ENCODE results near the gene NAA15.

The NAA15 gene

DNA sequence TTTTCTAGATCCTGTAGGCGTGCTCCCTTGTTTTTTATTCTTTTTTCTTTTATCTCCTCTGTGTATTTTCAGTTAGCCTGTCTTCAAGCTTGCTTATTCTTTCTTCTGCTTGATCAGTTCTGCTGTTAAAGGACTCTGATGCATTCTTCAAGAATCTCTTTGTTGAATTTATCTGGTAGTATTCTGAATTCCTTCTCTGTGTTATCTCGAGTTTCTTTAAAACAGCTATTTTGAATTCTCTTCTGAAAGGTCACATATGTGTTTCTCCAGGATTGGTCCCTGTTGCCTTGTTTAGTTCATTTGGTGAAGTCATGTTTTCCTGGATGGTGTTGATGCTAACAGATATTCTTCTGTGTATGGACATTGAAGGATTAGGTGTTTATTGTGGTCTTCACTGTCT lies 167.9 kb downstream of the NAA15 start:
- no peak overlapping the region for H3K4me3 ChIP-seq (ENCODE audit: low read depth, low read length)
- DNase-seq (ENCODE audit: low read depth): peak; percentile 32
- TF ChIP-seq, protein P1, sequence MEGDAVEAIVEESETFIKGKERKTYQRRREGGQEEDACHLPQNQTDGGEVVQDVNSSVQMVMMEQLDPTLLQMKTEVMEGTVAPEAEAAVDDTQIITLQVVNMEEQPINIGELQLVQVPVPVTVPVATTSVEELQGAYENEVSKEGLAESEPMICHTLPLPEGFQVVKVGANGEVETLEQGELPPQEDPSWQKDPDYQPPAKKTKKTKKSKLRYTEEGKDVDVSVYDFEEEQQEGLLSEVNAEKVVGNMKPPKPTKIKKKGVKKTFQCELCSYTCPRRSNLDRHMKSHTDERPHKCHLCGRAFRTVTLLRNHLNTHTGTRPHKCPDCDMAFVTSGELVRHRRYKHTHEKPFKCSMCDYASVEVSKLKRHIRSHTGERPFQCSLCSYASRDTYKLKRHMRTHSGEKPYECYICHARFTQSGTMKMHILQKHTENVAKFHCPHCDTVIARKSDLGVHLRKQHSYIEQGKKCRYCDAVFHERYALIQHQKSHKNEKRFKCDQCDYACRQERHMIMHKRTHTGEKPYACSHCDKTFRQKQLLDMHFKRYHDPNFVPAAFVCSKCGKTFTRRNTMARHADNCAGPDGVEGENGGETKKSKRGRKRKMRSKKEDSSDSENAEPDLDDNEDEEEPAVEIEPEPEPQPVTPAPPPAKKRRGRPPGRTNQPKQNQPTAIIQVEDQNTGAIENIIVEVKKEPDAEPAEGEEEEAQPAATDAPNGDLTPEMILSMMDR (conservative IDR thresholded peaks at IDR 0.05; ENCODE audit: low read depth, low read length): no peak

All from choroid plexus epithelial cell (primary cell).